GM12892 (cell line): ENCODE results near the gene TRMO.

ENCODE experiments used
- POLR2A ChIP-seq: IDR thresholded peaks from 2 replicates; pipeline ENCODE4 v1.6.1; 2011; ENCODE audit warnings: low read depth, low read length, control low read depth
- POLR2AphosphoS5 ChIP-seq: IDR thresholded peaks from 2 replicates; pipeline ENCODE4 v1.6.1; 2011; ENCODE audit warnings: low read depth, low read length, control low read depth
- TAF1 ChIP-seq: IDR thresholded peaks from 2 replicates; pipeline ENCODE4 v1.6.1; 2011; ENCODE audit warnings: low read depth, mild to moderate bottlenecking, control low read depth, low read length, borderline replicate concordance

- no peak for TF ChIP-seq POLR2A
- no peak for TF ChIP-seq POLR2AphosphoS5
- no peak for TF ChIP-seq TAF1
These were observed 55.5 kb downstream of the TRMO start for GRCh38 chr9:97866848-97867247.
